Adipocyte (in vitro differentiated cells): Measurements from ENCODE around the gene PCGF2.

Source experiments
- DNase-seq: peaks from one replicate; pipeline ENCODE4 v3.0.0-alpha.2; 2015; ENCODE audit warnings: low read depth
- H3K27me3 ChIP-seq: replicated peaks from 2 replicates; pipeline ENCODE4 v1.7.0; 2013; ENCODE audit warnings: mild to moderate bottlenecking, low read length, moderate library complexity; ENCODE audit not compliant: control insufficient read depth, insufficient read depth
- H3K36me3 ChIP-seq: 2 replicates; pipeline ENCODE4 v1.7.0; 2013; ENCODE audit warnings: low read length, mild to moderate bottlenecking, moderate library complexity; ENCODE audit not compliant: control insufficient read depth, insufficient read depth, severe bottlenecking
- H3K4me1 ChIP-seq: 2 replicates; pipeline ENCODE4 v1.7.0; 2013; ENCODE audit warnings: mild to moderate bottlenecking, low read length, moderate library complexity; ENCODE audit not compliant: control insufficient read depth, insufficient read depth
- H3K4me3 ChIP-seq: 2 replicates; pipeline ENCODE4 v1.7.0; 2013; ENCODE audit warnings: mild to moderate bottlenecking, low read length, moderate library complexity
- H3K9ac ChIP-seq: 2 replicates; pipeline ENCODE4 v1.7.0; 2013; ENCODE audit warnings: mild to moderate bottlenecking, low read length, moderate library complexity
- H3K9me3 ChIP-seq: 2 replicates; pipeline ENCODE4 v1.7.0; 2013; ENCODE audit warnings: mild to moderate bottlenecking, low read length, moderate library complexity; ENCODE audit not compliant: control insufficient read depth

Gene PCGF2

DNA sequence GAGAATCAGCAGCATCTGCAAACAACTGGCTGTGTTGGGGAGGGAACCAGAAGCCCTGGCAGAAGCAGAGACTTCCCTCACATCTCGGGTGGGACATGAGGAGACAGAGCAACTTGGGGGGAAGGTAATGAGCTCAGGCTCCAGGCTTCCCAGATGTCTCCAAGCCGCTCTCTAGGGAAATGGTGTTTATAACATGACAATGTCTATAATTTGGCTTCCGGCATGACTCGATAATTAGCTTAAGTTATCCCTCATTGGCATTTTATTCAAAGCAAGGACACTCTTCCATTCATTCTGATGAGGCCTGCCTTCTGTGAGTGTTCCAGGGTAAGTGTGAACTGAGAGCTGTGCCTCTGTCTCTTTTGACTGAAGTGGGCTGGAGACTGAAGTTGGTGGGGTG, 57.8 kb downstream of the PCGF2 start:
- Histone ChIP-seq H3K36me3 (no peaks in the 10 kb centered on the region), H3K4me3 (no peak overlapping the region), H3K27me3 (no peaks in the 10 kb centered on the region), H3K9me3 (no peaks in the 10 kb centered on the region), H3K9ac (no peak overlapping the region), H3K4me1 (peaks cover 10% of the 10 kb centered on the region)
- no peak for DNase-seq

DNA sequence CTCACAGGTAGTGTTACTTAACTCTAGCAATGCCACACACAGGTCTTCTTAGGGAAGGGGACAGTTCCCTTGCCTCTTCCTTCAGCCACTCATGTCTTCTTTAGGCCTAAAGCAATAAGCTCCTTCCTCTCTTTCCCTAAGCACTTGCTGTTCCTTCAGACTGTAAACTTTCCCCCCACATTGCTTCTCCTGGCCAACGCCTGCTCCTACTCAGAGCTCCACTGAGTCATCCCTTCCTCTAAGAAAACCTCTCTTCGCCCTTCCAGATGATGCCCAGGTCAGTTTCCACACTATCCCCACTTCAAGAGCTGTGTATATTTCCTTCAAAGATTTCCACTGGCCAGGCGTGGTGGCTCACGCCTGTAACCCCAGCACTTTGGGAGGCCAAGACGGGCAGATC, 60.9 kb downstream of the PCGF2 start:
- DNase-seq: no peak
- no peaks in the 10 kb centered on the region for H3K36me3 ChIP-seq
- H3K9ac ChIP-seq: no peak overlapping the region
- no peaks in the 10 kb centered on the region for H3K9me3 ChIP-seq
- no peaks in the 10 kb centered on the region for H3K4me1 ChIP-seq
- no peak overlapping the region for H3K4me3 ChIP-seq
- H3K27me3 ChIP-seq: no peaks in the 10 kb centered on the region

DNA sequence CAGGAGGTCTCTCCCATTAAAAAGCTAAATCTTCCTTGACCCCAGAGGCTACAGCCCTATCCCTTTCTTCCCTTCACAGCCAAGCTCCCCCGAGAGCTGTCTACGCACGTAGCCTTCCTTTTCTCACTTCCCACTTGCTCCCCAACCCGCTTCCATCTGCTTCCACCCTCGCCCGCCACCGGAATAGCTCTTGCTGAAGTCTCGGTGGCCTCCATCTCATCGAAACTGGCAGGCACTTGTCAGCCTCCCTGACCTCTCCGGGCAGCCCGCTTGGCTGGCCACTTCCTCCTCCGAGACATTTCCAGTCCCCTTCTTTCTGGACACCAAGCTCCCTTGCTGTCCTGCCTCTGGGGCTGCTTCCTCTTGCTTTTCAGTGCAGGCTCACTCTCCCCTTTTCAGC, 62.6 kb downstream of the PCGF2 start:
- H3K9me3 ChIP-seq: no peaks in the 10 kb centered on the region
- no peaks in the 10 kb centered on the region for H3K27me3 ChIP-seq
- H3K4me1 ChIP-seq: no peaks in the 10 kb centered on the region
- no peaks in the 10 kb centered on the region for H3K36me3 ChIP-seq
- H3K4me3 ChIP-seq: no peak overlapping the region
- no peak for DNase-seq
- H3K9ac ChIP-seq: no peak overlapping the region
